ENCODE data around the gene TRAPPC4. TPM values are rescaled to one million over a fixed set of nuclear protein-coding genes. Genes with fewer than 3 reads are reported as not detected.
A peak's percentile ranks its signal among the peaks of the same experiment; 100 is the strongest.

TRAPPC4 gene
- total RNA-seq, 2 donors from 2014 or later: 72.6 to 73.2 TPM

- Histone ChIP-seq H3K4me1 (peaks cover 9% of the 10 kb centered on the region), H3K4me3 (peak overlapping the region; percentile 96), H3K27me3 (no peaks in the 10 kb centered on the region), H3K9ac (ENCODE audit: low read depth in 2 of 2, low read length in 2 of 2) (peak overlapping the region; percentile 45 to 88), H3K27ac (peak overlapping the region; percentile 60), H3K36me3 (no peaks in the 10 kb centered on the region), H3K9me3 (no peaks in the 10 kb centered on the region)
- no peak for DNase-seq
- intact Hi-C loops (cut with DNase I): no loop called here
- no peak for TF ChIP-seq CTCF (IDR thresholded peaks at IDR 0.05)
These were observed 21.5 kb upstream of the TRAPPC4 start for GRCh38 chr11:118996926-118997626.

- H3K27me3 ChIP-seq: no peaks in the 10 kb centered on the region
- H3K9ac ChIP-seq (ENCODE audit: low read depth in 2 of 2, low read length in 2 of 2): peak within 1 kb of the TSS; percentile 75 to 88
- DNase-seq: peak; percentile 98
- H3K4me1 ChIP-seq: peaks cover 9% of the 10 kb centered on the region
- H3K36me3 ChIP-seq: no peaks in the 10 kb centered on the region
- H3K9me3 ChIP-seq: no peaks in the 10 kb centered on the region
- H3K27ac ChIP-seq: peak within 1 kb of the TSS; percentile 60
- TF ChIP-seq CTCF (IDR thresholded peaks at IDR 0.05): no peak
- intact Hi-C loops (cut with DNase I): no loop called here
- H3K4me3 ChIP-seq: peak within 1 kb of the TSS; percentile 96
These were observed 20.8 kb upstream of the TRAPPC4 start, which contains the start of gene CENATAC for GRCh38 chr11:118997627-118998387. CENATAC (plus strand) TSS chr11:118998138; CDS start chr11:118998198, 60 bp downstream.

- no peak for TF ChIP-seq CTCF (IDR thresholded peaks at IDR 0.05)
- Histone ChIP-seq H3K4me1 (peaks cover 9% of the 10 kb centered on the region), H3K9me3 (no peaks in the 10 kb centered on the region), H3K4me3 (peak overlapping the region; percentile 96), H3K36me3 (no peaks in the 10 kb centered on the region), H3K27ac (peak overlapping the region; percentile 60), H3K27me3 (no peaks in the 10 kb centered on the region), H3K9ac (ENCODE audit: low read depth in 2 of 2, low read length in 2 of 2) (peak overlapping the region; percentile 75 to 88)
- intact Hi-C loops (cut with DNase I): no loop called here
- no peak for DNase-seq
These were observed 20.2 kb upstream of the TRAPPC4 start for GRCh38 chr11:118998388-118998717.

- Histone ChIP-seq H3K27me3 (no peaks in the 10 kb centered on the region), H3K36me3 (no peaks in the 10 kb centered on the region), H3K9me3 (no peaks in the 10 kb centered on the region), H3K4me3 (peak overlapping the region; percentile 96), H3K27ac (no peak overlapping the region), H3K4me1 (peaks cover 9% of the 10 kb centered on the region), H3K9ac (ENCODE audit: low read depth in 2 of 2, low read length in 2 of 2) (peak overlapping the region; percentile 75 to 88)
- no peak for TF ChIP-seq CTCF (IDR thresholded peaks at IDR 0.05)
- DNase-seq: no peak
- intact Hi-C loops (cut with DNase I): no loop called here
These were observed 19.7 kb upstream of the TRAPPC4 start for GRCh38 chr11:118998822-118999221.

GRCh38 chr11:119000906-119001305 lies 17.7 kb upstream of the TRAPPC4 start:
- no peak overlapping the region for H3K27ac ChIP-seq

More at GRCh38 chr11:119000906-119001305, 17.7 kb upstream of the TRAPPC4 start:
- no peak for TF ChIP-seq CTCF (IDR thresholded peaks at IDR 0.05)
- Histone ChIP-seq H3K9me3 (no peaks in the 10 kb centered on the region), H3K4me3 (no peak overlapping the region), H3K9ac (ENCODE audit: low read depth in 2 of 2, low read length in 2 of 2) (no peak overlapping the region), H3K4me1 (peaks cover 9% of the 10 kb centered on the region), H3K27me3 (no peaks in the 10 kb centered on the region), H3K36me3 (no peaks in the 10 kb centered on the region)
- DNase-seq: no peak
- intact Hi-C loops (cut with DNase I): no loop called here
